Measurements from ENCODE around the gene MAPK8IP2. TPM values are rescaled to one million over a fixed set of nuclear protein-coding genes. Genes with fewer than 3 reads are reported as not detected.

MAPK8IP2 gene
- 0.37 and 0.39 TPM in 2 replicates for total RNA-seq

GRCh38 chr22:50600538-50600937 lies at the start of gene MAPK8IP2:
MAPK8IP2 (plus strand) TSS chr22:50600793; CDS start chr22:50600819, 26 bp downstream.

GRCh38 chr22:50562523-50563412 lies 37.8 kb upstream of the MAPK8IP2 start, which contains the start of gene SYCE3:
SYCE3 (minus strand) TSS chr22:50562919; CDS start chr22:50556405, 6,514 bp downstream.

GRCh38 chr22:50577987-50578775 lies 22.4 kb upstream of the MAPK8IP2 start, which contains the start of gene CPT1B:
CPT1B (minus strand) TSS chr22:50578427; CDS start chr22:50577915, 512 bp downstream.

GRCh38 chr22:50582493-50583293 lies 17.9 kb upstream of the MAPK8IP2 start, which contains the start of gene CHKB:
CHKB (minus strand) TSS chr22:50582849; CDS start chr22:50582781, 68 bp downstream.

GRCh38 chr22:50627642-50628542 lies 27.3 kb downstream of the MAPK8IP2 start, which contains the start of gene ARSA:
ARSA (minus strand) TSS chr22:50628152; CDS start chr22:50627779, 373 bp downstream.

Other genes with a start within 250 kb of the MAPK8IP2 start
- gene SBF1, start 125.8 kb upstream of the MAPK8IP2 start, total RNA-seq, result 63.6 and 76.8 TPM in 2 replicates
- gene ADM2, start 119.2 kb upstream of the MAPK8IP2 start, total RNA-seq, result 0.39 and 2.2 TPM in 2 replicates
- 0.20 TPM in 1 of 2 replicates, not detected in the other for gene MIOX, start 113.9 kb upstream of the MAPK8IP2 start, total RNA-seq
- 32.3 and 36.9 TPM in 2 replicates for gene LMF2, start 93.1 kb upstream of the MAPK8IP2 start, total RNA-seq
- 35.3 and 49.5 TPM in 2 replicates for gene NCAPH2, start 92.6 kb upstream of the MAPK8IP2 start, total RNA-seq
- gene SCO2, start 75.2 kb upstream of the MAPK8IP2 start, total RNA-seq, result 2.7 and 5.1 TPM in 2 replicates
- gene TYMP, start 70.8 kb upstream of the MAPK8IP2 start, total RNA-seq, result 24.2 and 45.9 TPM in 2 replicates
- gene KLHDC7B, start 54.9 kb upstream of the MAPK8IP2 start, total RNA-seq, result not detected in 2 replicates
- gene SYCE3, start 37.9 kb upstream of the MAPK8IP2 start, total RNA-seq, result not detected in 2 replicates
- gene CPT1B, start 22.4 kb upstream of the MAPK8IP2 start, total RNA-seq, result 0.73 and 1.2 TPM in 2 replicates
- gene CHKB, start 17.9 kb upstream of the MAPK8IP2 start, total RNA-seq, result 22.5 and 25.4 TPM in 2 replicates
- 15.8 and 16.4 TPM in 2 replicates for gene ARSA, start 27.4 kb downstream of the MAPK8IP2 start, total RNA-seq
- 0.73 and 2.2 TPM in 2 replicates for gene SHANK3, start 72.0 kb downstream of the MAPK8IP2 start, total RNA-seq
- gene ACR, start 137.4 kb downstream of the MAPK8IP2 start, total RNA-seq, result not detected in 2 replicates
- gene RABL2B, start 182.8 kb downstream of the MAPK8IP2 start, total RNA-seq, result 8.1 and 17.4 TPM in 2 replicates